Activated CD8-positive, alpha-beta memory T cell treated with anti-CD3 and anti-CD28 coated beads, Interleukin-2, amount 50 U/mL, for 48 hours (primary cell): ENCODE measurements around the gene ENOX1.

ENCODE experiments used
- DNase-seq: peaks from one replicate; pipeline ENCODE4 v3.0.0-alpha.2; 2020

Gene ENOX1

DNA sequence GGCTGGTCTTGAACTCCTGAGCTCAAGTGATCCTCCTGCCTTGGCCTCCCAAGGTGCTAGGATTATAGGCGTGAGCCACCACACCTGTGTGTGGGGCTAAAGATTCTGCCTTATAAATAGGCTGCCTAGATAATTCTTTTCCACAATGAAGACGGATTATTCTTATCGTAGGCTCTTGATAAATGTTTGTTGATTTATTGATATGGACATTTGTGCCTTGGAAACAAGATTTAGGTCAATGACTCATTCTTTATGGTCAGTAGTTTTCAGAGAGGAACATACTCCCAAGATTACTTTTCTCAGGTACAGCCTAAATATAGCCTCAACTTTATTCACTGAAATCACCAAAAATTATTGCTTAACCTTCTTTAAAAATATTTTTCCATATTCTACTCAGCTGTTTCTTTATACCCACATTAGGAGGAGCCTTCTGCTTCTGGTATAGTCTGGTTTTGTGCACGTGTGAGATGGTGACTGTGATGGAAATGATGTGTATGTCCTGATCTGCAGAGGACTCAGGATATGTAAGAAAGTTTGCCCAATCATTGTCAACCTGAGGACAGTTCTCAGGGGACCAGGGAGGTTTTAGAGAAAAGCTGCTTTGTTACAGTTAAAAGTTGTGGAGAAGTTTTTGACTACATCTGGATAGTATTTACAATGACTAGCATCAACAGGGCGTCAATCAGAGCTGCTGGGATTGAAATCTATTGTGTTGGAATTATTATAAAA is 554.5 kb downstream of the ENOX1 start:
- no peak for DNase-seq

DNA sequence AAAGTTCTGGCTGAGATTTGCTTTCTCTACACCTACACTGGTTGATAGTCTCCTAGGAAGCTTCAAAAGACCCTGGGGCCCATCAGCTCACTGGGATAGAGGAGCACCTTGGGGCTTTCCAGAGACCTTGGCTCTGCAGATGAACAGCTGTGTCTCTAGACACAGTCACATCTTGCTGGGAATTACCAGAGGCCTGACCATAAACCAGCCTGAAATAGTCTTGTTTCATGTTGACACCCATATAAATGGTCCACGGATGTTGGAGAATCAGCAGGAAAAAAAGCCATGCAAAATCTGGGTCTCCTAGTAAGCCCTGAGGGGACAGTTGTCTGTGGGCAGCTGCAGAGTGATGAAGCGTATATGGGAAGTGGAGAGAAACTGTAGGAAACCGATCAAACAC is 555.8 kb downstream of the ENOX1 start:
- no peak for DNase-seq

DNA sequence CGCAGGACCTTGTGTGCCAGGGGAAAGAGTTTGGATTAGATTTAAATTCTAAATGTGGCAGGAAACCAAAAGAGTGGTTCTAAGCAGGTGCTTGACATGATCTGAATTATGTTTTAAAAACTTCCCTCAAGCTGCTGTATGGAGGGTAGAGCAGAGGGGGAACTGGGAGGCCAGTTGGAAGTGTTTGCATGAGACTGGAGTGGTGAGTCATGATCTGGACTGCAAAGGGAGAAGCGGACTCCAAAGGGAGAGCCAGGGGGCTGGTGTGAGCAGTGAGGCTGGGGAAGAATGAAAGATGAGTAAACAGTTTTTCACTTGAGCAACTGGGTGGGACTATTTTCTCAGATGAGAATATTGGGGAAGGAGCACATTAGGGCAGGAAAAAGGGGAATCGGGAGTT is 557.3 kb downstream of the ENOX1 start:
- no peak for DNase-seq

DNA sequence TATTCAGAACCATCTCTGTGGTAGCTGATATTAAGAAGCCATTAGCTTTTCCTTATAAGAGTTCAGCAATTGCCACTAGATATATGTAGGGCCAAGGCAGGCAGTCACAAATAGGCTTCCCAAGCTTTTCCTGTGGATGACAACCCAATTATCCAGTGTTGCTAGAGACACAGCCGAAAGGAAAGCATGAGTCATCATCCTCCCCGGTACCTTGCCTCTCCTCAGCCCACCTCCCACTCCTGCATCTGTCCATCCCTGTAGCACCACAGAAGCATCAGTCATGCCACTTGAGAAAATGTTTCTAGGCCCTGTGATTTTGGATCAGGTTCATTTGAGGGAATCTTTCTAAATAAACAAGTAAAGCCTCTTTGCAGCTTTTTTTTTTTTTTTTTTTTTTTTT is 559.1 kb downstream of the ENOX1 start:
- DNase-seq = no peak

DNA sequence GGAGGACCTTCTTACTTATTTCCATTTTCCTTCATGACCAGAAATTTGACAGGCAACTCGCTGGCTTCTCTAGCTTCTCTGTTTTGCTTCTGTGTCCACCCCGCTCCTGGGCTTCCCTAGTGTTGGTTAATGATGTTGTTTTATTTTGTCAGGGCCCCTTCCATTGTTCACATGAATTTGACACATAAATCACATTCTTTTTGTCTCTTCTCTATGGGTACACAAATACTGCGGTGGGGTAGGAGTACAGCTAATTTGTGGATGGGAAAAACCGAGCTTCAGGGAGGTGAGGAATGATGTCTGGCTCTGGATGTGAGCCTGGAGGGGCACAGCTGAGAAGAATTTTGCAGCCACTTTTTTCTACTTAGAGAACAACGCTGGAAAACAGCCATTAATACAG is 563.6 kb downstream of the ENOX1 start:
- DNase-seq = no peak

DNA sequence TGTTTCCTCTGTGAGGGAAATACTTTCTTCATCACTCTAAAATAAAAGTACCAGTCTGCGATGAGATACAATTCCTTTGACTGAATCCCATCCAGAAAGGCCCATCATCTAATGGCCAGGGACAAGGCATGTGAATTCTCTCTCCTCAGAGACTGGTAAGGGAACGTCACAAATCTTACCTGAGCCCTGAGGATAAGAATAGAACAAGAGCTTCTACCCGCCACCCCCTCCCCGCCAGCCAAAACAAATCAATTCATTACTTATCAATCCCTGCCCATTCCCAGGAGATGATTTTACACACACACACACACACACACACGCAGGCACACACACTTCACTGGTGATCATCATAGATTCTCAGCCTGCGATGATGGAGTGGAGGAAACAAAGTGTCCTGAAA is 564.7 kb downstream of the ENOX1 start:
- DNase-seq = no peak

DNA sequence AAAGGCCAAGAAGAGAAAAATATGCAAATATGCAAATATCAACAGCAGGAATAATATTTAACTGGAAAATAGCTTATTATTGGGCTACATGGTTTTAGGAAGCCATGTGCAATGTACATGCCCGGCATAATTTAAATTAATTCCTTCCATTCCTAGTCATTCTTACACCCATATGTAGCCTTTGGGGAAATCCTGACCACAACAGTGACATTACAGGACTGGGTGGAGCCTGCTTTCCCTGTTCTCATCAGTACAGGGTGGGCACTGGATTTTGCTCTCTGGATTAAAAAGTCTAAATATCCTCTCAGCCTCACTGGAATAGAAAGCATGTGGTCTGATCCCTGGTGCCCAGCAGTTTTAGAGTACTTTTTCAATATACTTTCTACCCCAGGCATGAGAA is 565.2 kb downstream of the ENOX1 start:
- no peak for DNase-seq

DNA sequence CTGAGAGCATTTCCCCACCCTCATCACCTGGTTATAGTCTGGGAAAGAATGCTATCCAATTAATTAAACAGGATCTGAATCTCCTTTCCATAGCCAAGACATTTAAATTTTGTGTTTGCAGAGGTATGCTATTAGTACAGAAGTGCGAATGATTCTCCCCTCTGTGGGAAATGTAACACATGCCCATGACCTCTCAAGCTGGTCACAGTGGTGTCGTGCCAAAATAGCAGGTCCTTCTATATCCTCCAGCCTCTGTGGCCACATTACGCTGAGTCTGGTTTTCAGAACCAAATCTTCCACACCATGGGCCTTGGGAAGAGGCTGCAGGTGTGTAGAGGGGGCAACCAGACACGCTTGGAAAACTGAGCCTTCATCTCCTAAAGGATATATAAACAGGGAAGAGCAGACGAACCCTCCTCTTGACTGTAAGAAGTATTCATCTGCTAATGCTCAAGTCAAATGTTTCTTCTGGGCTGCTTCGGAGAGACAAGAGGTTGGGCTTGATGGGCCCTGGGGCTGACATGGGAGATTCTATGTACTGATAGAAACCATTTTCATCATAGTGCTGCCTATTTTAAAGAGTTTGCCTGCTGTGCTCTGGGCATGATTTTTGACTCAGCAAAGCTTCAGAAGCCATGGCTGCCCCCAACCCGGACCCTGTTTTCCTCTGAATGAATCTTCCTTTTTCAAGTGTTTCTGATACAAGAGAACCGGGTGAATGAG is 565.7 kb downstream of the ENOX1 start:
- DNase-seq = no peak

DNA sequence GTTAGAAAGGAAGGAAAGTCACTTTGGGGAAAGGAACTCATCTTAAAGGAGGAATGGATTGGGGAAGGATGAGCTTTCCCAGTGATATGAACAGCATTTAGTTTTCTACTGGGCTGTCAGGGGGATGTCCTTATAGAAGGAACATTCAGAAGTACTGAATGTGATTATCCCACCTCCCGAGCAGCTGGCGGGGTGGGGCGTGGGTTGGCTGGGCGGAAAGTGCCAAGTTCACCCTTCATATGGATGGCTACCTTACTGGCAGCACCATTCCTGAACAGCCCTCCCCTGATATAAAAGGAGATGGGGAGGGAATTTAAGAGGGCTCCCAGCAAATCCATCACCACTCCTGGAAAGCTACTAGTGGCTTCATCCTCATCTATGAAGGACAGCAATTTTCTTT is 572.6 kb downstream of the ENOX1 start:
- DNase-seq = no peak

DNA sequence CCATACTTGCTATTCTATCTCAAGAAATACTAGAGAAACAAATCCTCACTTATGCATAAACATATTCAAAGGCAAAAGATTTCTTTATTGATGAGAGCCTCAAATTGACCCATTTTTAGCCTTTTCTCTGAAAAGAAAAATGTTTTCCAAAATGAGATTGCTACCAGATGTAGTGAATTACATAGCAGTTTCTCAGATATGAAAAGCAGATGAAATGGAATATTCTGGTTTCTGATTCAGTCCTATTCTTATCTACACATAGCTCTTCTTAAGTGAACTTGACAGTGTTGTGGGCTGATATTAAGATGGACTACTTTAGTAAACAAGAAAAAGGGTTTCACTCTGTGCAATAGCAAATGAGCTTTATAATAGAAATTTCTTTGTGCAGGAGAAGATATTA is 579.9 kb downstream of the ENOX1 start:
- DNase-seq = no peak

DNA sequence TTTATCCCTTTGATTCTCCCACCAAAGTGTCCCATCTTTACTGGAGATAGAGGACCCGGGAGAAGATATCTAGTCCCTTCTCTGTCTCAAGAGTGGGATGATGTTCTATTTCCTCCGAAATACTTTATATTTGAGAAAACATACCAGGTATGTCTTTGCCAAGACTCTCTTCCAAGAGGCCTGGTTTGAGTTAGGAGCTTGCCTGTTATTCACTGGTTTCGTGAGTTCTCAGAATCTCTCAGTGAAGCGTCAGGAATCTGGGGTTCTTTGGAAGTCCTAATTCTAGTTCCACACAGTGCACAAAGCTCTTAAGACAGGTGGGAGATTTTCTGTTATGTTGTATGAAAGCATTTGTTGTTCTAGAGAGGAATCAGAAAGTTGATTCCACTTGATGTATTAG is 581.4 kb downstream of the ENOX1 start:
- no peak for DNase-seq

DNA sequence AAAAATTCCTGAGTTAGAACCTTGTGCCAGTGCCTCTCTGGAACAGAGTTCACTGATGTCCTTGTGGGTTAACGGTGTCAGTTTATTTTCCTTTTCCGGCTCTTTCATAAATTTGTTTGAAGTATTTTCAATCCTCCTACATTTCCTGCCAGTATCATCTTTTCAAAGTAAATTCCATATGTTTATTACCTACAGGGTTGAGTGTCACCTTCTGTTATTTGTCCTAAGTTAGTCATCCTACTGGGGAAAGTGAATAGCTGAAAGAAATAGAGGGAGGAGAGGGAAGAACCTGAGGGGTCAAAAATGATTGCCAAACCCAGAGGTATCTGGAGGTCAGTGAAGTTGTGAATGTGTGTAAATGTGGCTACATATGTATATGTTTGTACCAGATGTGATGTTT is 582.2 kb downstream of the ENOX1 start:
- DNase-seq = no peak

DNA sequence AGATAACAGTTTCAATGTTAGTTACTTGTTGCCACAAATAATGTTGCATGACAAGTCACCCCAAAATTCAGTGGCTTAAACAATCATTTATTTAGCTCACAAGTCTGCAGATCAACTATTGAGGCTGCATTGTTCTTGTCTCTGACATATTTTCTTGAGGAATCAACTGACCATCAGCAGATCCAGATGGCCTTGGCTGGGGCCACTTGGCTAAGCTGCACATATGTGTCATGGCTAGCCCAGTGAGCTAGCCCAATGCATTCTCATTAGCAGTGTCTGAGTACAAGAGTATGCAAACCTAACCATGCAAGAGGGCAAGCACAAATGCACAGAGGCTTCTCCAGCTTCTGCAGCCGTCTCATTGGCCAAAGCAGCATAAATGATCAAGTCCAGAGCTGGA is 583.0 kb downstream of the ENOX1 start:
- no peak for DNase-seq

DNA sequence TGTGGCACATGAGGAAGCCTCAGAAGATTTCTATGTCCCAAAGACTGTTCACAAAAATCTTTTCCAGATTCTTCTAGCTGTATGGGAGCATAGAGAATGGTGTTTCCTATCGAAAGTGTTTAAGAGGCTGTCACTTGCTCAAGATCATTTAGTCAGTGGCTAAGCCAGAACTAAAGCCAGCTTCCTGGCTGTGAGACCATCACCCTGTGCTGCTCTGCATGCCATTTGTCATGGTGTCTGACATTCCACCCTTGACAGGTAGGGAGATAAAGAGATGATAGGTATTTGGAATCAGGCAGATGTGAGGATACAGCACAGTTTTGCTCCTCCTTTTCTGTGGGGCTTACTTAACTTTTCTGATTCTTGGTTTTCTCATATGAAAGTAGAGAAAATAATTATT is 586.0 kb downstream of the ENOX1 start:
- no peak for DNase-seq

DNA sequence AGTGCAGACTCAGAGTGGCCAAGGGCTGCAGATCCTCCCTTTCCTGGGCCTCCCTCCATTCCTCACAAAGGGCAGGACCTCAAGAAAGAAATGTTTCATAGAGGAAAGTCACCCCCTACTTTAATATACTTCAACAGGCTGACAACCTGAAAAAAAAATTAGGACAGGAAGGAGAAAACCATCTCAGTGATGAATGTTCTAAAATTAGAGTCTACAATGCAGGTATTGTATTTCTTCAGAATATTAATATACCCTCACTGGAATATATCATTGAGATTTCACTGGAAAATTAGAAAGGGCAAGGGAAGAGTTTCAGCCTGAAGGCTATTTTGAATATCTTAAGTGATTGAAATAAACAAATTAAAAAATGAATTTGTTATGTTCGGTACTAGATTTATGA is 586.5 kb downstream of the ENOX1 start:
- no peak for DNase-seq

DNA sequence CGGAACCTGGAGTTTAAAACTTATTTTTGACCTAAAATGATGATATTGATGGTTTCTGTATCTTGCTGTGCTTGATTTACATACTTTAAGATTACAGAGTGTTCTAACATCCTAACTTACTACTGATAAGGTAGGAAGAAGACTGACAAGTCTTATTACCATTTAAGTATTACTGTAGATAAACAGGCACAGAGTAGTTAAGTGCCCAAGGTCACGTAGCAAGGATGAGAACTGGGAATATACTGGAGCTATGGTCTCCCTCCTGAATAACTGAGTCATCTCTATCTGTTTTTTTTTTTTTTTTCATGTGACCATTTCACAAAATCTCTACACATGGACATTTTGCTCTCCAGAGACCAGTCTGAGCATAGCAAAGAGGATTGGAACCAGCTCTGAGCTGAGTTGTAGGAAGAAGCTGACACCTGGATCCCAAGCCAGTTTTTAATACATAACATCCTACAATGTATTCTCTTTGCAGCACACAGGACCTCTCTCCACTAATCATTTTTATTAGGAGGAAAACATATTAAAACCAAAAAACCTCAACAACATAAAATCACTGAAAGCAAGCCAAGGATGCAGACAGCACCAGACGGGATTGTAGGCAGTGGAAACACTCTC is 589.9 kb downstream of the ENOX1 start:
- DNase-seq = no peak

DNA sequence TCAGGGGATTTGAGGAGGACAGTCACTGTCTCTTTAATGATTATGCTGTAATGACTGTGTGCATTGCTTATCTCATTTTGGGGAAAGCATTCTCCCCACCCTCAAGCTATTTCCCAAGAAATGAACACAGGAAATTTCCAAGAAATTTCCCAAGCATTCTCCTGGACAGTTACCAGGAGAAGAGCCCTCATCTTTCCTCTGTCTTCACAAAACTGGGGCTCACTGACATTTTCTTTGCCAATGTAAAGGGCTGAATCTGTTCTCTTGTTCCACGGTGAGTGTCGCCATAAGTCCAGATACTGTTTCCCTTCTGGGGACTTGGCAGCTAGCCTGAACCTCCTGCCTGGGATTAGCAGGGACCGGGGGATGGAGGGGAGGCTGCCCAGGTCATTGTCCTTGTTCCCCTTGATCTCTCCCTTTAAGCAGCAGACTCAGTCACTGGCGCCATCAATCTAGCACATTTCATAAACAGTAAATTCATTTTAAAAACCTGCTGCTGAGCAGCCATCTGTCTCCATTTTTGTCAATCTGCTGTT is 590.6 kb downstream of the ENOX1 start:
- DNase-seq = no peak

DNA sequence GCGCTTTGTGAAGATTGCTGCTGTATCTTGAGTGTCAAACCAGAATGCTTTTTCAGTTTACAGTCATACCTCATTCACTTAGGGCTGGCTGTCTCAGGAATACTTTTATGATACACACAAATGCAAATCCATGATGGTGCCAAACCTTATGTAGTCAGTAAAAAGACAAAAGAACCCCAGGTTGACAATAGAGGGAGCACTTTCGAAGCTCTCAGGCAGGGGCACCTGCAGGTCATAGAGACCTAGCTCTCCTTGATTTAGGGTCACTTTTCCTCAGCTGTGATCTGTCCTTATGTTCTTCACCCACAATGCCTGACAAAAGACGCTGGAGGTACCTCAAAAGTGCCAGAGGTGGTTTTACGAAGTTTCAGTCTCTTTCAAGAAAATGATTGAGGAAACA is 591.2 kb downstream of the ENOX1 start:
- DNase-seq = no peak

DNA sequence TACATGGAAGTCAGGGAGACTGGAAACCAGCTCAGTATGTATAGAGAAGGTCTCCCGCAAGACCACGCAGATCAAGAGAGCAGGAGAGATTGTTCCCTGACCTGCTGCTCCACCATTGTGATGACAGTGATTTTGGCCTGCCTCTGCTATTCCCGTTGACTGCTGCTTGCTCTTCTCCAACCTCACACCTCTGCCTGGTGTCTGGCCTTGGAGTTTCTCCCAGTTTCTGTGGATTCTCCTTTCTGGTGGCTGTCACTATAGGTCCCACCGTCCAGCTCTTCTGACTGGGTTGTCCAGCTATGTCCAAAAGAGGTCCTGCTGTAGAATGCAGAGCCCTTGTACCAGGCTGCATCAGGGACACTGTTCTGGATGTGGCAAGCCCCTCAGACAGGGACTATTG is 591.7 kb downstream of the ENOX1 start:
- no peak for DNase-seq

DNA sequence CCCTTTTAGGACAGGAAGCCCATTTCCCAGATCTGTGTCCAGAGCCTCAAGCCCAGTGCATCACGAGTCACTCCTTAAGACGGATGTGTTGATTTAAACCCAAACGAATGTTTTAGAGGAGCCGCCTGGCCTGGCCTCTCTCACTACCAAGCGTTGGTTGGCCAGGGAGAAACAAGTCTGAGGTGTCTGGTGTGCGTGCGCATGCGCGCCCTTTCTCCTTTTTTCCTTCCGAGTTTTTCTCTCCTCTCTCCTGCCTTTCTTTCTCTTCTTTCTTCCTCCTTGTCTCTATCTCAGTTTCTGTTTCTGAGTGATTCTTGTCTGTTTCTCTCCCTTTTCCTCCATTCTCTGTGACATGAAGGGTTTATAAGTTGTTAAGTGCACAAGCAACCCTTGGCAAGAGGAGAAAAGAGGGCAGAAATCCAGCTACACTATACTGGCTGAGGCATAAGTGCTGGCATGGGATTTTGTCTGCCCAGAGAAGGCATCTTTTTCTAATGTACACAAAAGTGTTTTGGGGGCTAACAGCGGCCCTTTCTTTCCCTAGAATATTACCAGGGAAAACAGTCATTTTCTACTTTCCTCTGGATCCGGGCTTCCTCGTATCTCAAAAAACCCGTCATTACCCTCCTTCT is 592.9 kb downstream of the ENOX1 start:
- no peak for DNase-seq

DNA sequence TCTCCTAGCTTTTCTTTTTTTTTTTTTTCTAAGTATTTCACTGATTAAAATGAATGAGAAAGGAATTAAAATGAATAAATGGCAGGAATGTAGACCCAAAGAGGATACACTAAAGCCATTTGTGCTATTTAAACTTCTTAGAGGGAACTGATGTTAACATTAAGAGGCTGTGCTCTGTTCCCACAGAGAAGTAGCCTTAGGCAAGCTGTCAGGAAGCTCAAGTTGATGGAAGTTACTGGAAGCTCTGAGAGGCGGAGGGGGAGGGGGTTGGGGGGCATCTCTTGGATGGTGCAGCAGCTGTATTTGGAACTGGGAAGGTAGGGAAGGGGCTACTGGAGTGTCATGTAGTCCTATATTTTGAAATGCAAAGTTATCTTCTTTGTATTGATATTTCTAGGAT is 595.2 kb downstream of the ENOX1 start:
- no peak for DNase-seq

DNA sequence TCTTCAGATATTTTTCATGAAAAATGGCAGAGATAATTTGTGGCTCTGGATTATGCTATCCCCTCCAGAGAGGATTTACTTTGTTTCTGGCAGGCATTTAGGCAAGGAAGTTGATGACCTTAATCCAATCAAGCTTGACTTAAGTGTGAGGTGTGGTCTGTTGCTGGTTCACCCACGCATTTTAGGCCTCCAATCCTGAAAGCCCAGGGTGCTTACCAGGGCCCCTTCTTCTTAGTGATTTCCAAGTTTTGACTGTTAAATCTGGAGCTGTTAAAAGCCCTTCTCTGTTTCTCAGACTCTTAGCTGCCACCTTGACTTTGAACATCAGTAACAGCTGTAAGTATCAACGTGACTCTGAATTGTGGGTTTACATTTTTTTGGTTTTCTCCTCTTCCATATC is 601.5 kb downstream of the ENOX1 start:
- no peak for DNase-seq

DNA sequence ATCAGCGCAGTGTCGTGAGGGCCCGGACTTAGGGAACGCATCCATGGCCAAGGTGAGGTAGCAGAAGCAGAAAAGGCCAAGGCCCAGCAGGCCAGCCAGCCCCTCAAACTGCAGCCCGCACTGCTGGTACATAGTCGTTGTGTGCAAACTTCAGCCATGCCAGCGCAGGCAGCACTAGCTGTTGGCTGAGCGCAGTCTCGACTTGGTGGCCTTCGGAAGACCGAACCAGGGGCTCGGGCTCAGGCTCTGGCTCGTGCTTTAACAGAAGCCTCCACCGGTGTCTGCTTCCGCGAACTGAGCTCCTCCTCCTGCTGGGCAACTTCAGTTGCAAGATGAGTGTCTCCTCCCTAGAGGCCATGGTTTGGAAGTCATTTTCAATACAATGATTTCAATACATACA is 605.9 kb downstream of the ENOX1 start:
- no peak for DNase-seq
